B cell (primary cell): ENCODE results near the gene CCDC187. TPM values are rescaled to one million over a fixed set of nuclear protein-coding genes. Genes with fewer than 3 reads are reported as not detected.
A peak's percentile ranks its signal among the peaks of the same experiment; 100 is the strongest.

Experiments used
- ATAC-seq: fragments of 200-7000 bp; cut with Tn5 transposase; one replicate; pipeline ENCODE4 v1.10.0; 2021; ENCODE audit warnings: low read depth, mild to moderate bottlenecking, moderate number of reproducible peaks, moderate library complexity
- CTCF ChIA-PET: fragments of 350-600 bp; sonication (Branson Sonifier 250); formaldehyde crosslinking; loops from one replicate; lab custom pipeline; 2021; ENCODE audit warnings: antibody characterized with exemption, inconsistent platforms; lab: Charles Lee
- POLR2A ChIA-PET: fragments of 350-600 bp; sonication (Branson Sonifier 250); formaldehyde crosslinking; loops from one replicate; lab custom pipeline; 2021; ENCODE audit warnings: antibody characterized with exemption; lab: Charles Lee
- DNase-seq: peaks from one replicate; pipeline ENCODE4 v3.0.0; 2013
- H2AFZ ChIP-seq: 2 replicates; pipeline ENCODE4 v1.6.1; 2012; ENCODE audit warnings: mild to moderate bottlenecking, low read depth, low read length; ENCODE audit not compliant: insufficient read depth, poor library complexity, severe bottlenecking
- H3K27ac ChIP-seq, 2 donors: 1 replicate in 1 of 2; 2 replicates in 1 of 2; pipeline ENCODE4 v1.5.1; 2012 to 2013; ENCODE audit warnings: low read length in 2 of 2, mild to moderate bottlenecking in 2 of 2, moderate library complexity in 1 of 2
- H3K27me3 ChIP-seq, 4 experiments: fragments of 200-600 bp in 1 of 4; sonication (generic) in 1 of 4; replicated peaks in 1 of 4; 1 replicate in 2 of 4; 2 replicates in 2 of 4; pipeline versions ENCODE4 v1.6.1 to v1.7.0; 2013 to 2016; ENCODE audit warnings: low read length in 3 of 4, mild to moderate bottlenecking in 2 of 4, mixed read lengths in 1 of 4, moderate library complexity in 1 of 4; ENCODE audit not compliant: insufficient read depth in 4 of 4, control insufficient read depth in 3 of 4; ENCODE audit errors: control extremely low read depth in 1 of 4
- H3K36me3 ChIP-seq, 2 experiments: replicated peaks in 1 of 2; 1 replicate in 1 of 2; 2 replicates in 1 of 2; pipeline versions ENCODE4 v1.6.1 to v1.7.1; 2013; ENCODE audit warnings: low read length in 1 of 2; ENCODE audit not compliant: insufficient read depth in 2 of 2, control insufficient read depth in 1 of 2; ENCODE audit errors: control extremely low read depth in 1 of 2, extremely low read depth in 1 of 2
- H3K4me1 ChIP-seq, 2 donors: fragments of 200-600 bp in 1 of 2; sonication (generic) in 1 of 2; 1 replicate in 1 of 2; 2 replicates in 1 of 2; pipeline versions ENCODE4 v1.5.1 to v1.6.1; 2013 to 2017; ENCODE audit warnings: low read length in 2 of 2; ENCODE audit not compliant: control insufficient read depth in 2 of 2, insufficient read depth in 2 of 2
- H3K4me2 ChIP-seq: replicated peaks from 2 replicates; pipeline ENCODE3; 2012; ENCODE audit warnings: mild to moderate bottlenecking, low read depth, low read length; ENCODE audit not compliant: poor library complexity, severe bottlenecking
- H3K4me3 ChIP-seq, 5 experiments: fragments of 200-600 bp in 1 of 5; sonication (generic) in 1 of 5; 1 replicate in 3 of 5; 2 replicates in 2 of 5; pipeline versions ENCODE4 v1.5.1 to v1.7.0; 2011 to 2016; ENCODE audit warnings: low read length in 4 of 5, mild to moderate bottlenecking in 4 of 5, low read depth in 2 of 5, control low read depth in 1 of 5, moderate library complexity in 1 of 5; ENCODE audit not compliant: insufficient read depth in 1 of 5; ENCODE audit errors: control extremely low read depth in 1 of 5, extremely low read depth in 1 of 5
- H3K79me2 ChIP-seq: fragments of 200-600 bp; sonication (generic); one replicate; pipeline ENCODE4 v1.6.0; 2016; ENCODE audit warnings: low read length; ENCODE audit not compliant: control insufficient read depth, insufficient read depth
- H3K9ac ChIP-seq: fragments of 200-600 bp; sonication (generic); 2 replicates; pipeline ENCODE4 v1.6.1; 2017; ENCODE audit warnings: mild to moderate bottlenecking, low read length, moderate library complexity
- H3K9me3 ChIP-seq, 3 donors: one replicate each; pipeline versions ENCODE4 v1.6.1 to v1.7.1; 2013; ENCODE audit warnings: low read length in 2 of 3; ENCODE audit not compliant: control insufficient read depth in 2 of 3, insufficient read depth in 1 of 3; ENCODE audit errors: control extremely low read depth in 1 of 3
- H4K20me1 ChIP-seq: 2 replicates; pipeline ENCODE4 v1.6.0; 2012; ENCODE audit warnings: mild to moderate bottlenecking, low read length; ENCODE audit not compliant: insufficient read depth, control insufficient read depth, poor library complexity, severe bottlenecking
- H3K27ac Mint-ChIP-seq: one replicate; pipeline ENCODE4 v1.8.0; 2021; ENCODE audit warnings: mixed read lengths
- H3K27me3 Mint-ChIP-seq: one replicate; pipeline ENCODE4 v1.8.0; 2021; ENCODE audit warnings: mixed read lengths
- H3K4me1 Mint-ChIP-seq: one replicate; pipeline ENCODE4 v1.8.0; 2021; ENCODE audit warnings: mixed read lengths
- H3K4me3 Mint-ChIP-seq: one replicate; pipeline ENCODE4 v1.8.0; 2021; ENCODE audit warnings: mixed read lengths
- H3K9me3 Mint-ChIP-seq: one replicate; pipeline ENCODE4 v1.8.0; 2022; ENCODE audit warnings: mixed read lengths; ENCODE audit not compliant: insufficient read depth
- CTCF ChIP-seq: fragments of 200-600 bp; IDR thresholded peaks from one replicate; pipeline ENCODE4 v1.8.0; 2022; ENCODE audit warnings: antibody characterized with exemption, mild to moderate bottlenecking
- EZH2 ChIP-seq: IDR thresholded peaks from 2 replicates; pipeline ENCODE4 v1.6.1; 2012; ENCODE audit warnings: borderline replicate concordance, low read depth, mild to moderate bottlenecking, moderate library complexity, low read length; ENCODE audit not compliant: insufficient read depth, poor library complexity, severe bottlenecking
- WGBS: methylation state at CpG from one replicate; pipeline ENCODE4 v1.1.5; 2013; ENCODE audit warnings: missing lambda C conversion rate; ENCODE audit not compliant: insufficient coverage; 5-methylcytosine and 5-hydroxymethylcytosine counted together
- intact Hi-C: fragments of 100-400 bp; cut with micrococcal nuclease; formaldehyde crosslinking; loops from one replicate; pipeline ENCODE4 v1.10.0; 2022
- polyA plus RNA-seq: library from polyadenylated mRNA; depleted of rRNA; stranded (reverse); fragments of >200 nt; gene quantifications from 2 replicates; pipeline ENCODE4 v1.2.3, GENCODE V29; 2012
- total RNA-seq, 2 donors: library from RNA; stranded (reverse); fragments of 120-200 nt in 1 of 2; gene quantifications; 1 replicate in 1 of 2; 2 replicates in 1 of 2; pipeline versions ENCODE4 v1.2.3 to v1.2.4, GENCODE V29; 2013 to 2022

Gene CCDC187
- total and polyA plus RNA-seq, 2 donors (not counting 1 experiment from before 2014, with no cell fraction given), result 1.5 to 7.6 TPM

- no peaks in the 10 kb centered on the region for H3K9me3 Mint-ChIP-seq
- no peak overlapping the region for H3K9ac ChIP-seq
These were observed 56.9 kb downstream of the CCDC187 start for GRCh38 chr9:136246849-136247550.

More at GRCh38 chr9:136246849-136247550, 56.9 kb downstream of the CCDC187 start:
- H3K27me3 ChIP-seq, result no peaks in the 10 kb centered on the region
- no peak overlapping the region for H3K27ac ChIP-seq
- peaks cover 31 to 35% of the 10 kb centered on the region in 2 donors for H3K4me1 ChIP-seq
- ATAC-seq, result no peak
- ChIA-PET POLR2A (no interaction called here), CTCF (interaction anchor here (1.2 kb wide), 2 partner anchors 20 to 37 kb away, joined by 3 to 5 read pairs; no protein-coding TSS in a partner anchor)
- no peak overlapping the region for H3K4me3 ChIP-seq
- H2AFZ ChIP-seq, result no peak overlapping the region
- DNase-seq, result no peak
- TF ChIP-seq EZH2 (no peak), CTCF (no peak)
- H3K27ac Mint-ChIP-seq, result no peak overlapping the region
- intact Hi-C loops, result loop anchor here (1.0 to 10.0 kb wide), 2 partner anchors 20 to 282 kb away; partner anchors contain the start of gene UBAC1
- no peaks in the 10 kb centered on the region for H3K27me3 Mint-ChIP-seq
- no peak overlapping the region for H3K4me2 ChIP-seq
- peak overlapping the region; percentile 13 for H3K4me3 Mint-ChIP-seq
- WGBS, result 90% methylated on average over 24 of the region's 26 CpGs
- H3K79me2 ChIP-seq, result peaks cover 25% of the 10 kb centered on the region
- no peaks in the 10 kb centered on the region for H3K9me3 ChIP-seq
- no peaks in the 10 kb centered on the region for H3K36me3 ChIP-seq
- peaks cover 35% of the 10 kb centered on the region for H3K4me1 Mint-ChIP-seq
- peaks cover 16% of the 10 kb centered on the region for H4K20me1 ChIP-seq
